Measurements from ENCODE around the gene DPPA3. TPM values are rescaled to one million over a fixed set of nuclear protein-coding genes. Genes with fewer than 3 reads are reported as not detected.
"Not testable (repeated sequence)": the region's sequence is repeated elsewhere in the genome, so short reads cannot be mapped to it uniquely, and the experiment has no call there.

Gene DPPA3
- total RNA-seq = not detected in 2 replicates

GRCh38 chr12:7711133-7711532 lies at the start of gene DPPA3:
Gene DPPA3 (plus strand): TSS chr12:7711433. CDS start chr12:7711571, 138 bp downstream.
- no peak for DNase-seq (ENCODE audit: low read depth in 2 of 2)

GRCh38 chr12:7661741-7662140 lies 49.5 kb upstream of the DPPA3 start:
- DNase-seq (ENCODE audit: low read depth in 2 of 2) = no peak

- no peak for DNase-seq (ENCODE audit: low read depth in 2 of 2)
Measured at GRCh38 chr12:7666595-7666994, 44.6 kb upstream of the DPPA3 start.

- DNase-seq (ENCODE audit: low read depth in 2 of 2) = peak in 1 of 2 donors; percentile 9
Measured at GRCh38 chr12:7667125-7667524, 44.1 kb upstream of the DPPA3 start.

DNA sequence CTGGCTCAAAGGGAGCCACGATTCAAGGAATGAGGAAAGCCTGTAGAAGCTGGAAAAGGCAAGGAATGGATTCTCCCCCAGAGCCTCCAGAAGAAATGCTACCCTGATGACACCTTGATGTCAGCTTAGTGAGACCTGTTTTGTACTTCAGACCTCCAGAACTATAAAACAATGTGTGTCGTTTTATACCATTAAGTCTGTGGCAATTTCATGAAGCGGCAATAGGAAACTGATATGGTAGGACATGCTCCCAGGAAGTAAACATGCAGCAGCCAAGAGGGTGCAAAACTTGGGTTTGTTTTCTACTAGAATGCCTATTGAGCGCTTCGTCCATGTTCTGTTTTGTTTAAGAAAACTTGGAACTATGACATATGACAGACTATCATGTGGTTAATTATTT lies 43.1 kb upstream of the DPPA3 start:
- DNase-seq (ENCODE audit: low read depth in 2 of 2) = no peak

DNA sequence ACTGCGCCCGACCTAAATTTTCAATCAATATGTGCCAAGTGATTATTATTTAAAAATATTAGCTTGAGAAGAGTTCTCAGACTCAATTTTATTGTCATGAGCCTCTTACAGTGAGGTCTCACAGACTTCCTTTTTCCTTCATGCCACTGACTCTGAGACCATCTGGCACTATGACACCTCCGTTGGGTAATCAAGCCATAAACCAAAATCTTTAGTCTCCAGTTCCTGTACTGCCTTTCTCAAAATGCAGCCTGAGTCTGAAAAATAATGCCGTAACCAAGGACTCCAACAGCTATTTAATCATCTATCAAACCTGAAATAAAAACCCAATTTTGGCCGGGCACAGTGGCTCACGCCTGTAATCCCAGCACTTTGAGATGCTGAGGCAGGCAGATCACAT lies 35.8 kb upstream of the DPPA3 start:
- not testable (repeated sequence) for DNase-seq (ENCODE audit: low read depth in 2 of 2)

DNA sequence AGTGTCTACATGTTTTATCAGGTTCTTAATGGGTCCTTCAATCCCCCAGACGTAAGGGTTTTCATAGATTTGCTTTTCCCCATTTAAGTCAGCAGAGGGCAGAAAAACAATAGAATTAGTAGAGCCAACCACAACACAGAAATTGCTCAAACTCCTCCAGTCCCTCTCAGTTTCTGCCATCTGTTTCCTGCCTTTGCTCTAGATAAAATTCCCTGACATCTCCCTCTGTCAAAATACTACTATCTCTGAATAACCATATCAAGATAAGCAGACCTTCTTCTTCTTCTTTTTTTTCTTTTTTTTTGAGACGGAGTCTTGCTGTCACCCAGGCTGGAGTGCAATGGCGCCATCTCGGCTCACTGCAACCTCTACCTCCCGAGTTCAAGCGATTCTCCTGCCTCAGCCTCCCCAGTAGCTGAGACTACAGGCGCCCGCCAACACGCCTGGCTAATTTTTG lies 33.8 kb upstream of the DPPA3 start:
- peak; percentile 81 to 90 for DNase-seq (ENCODE audit: low read depth in 2 of 2)

DNA sequence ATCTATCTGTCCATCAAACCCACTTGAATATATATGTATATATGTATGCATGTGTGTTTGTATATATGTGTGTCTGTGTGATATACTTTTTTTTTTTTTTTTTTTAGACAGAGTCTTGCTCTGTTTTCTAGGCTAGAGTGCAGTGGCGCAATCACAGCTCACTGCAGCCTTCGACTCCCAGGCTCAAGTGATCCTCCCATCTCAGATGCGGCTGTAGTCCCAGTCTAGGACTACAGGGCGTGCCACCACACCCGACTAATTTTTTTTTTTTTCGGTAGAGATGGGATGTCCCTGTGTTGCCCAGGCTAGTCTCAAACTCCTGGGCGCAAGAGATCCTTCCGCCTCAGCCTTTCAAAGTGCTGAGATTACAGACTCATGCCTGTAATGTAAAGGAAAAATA lies 32.5 kb upstream of the DPPA3 start:
- DNase-seq (ENCODE audit: low read depth in 2 of 2) = peak in 1 of 2 donors; percentile 20

DNA sequence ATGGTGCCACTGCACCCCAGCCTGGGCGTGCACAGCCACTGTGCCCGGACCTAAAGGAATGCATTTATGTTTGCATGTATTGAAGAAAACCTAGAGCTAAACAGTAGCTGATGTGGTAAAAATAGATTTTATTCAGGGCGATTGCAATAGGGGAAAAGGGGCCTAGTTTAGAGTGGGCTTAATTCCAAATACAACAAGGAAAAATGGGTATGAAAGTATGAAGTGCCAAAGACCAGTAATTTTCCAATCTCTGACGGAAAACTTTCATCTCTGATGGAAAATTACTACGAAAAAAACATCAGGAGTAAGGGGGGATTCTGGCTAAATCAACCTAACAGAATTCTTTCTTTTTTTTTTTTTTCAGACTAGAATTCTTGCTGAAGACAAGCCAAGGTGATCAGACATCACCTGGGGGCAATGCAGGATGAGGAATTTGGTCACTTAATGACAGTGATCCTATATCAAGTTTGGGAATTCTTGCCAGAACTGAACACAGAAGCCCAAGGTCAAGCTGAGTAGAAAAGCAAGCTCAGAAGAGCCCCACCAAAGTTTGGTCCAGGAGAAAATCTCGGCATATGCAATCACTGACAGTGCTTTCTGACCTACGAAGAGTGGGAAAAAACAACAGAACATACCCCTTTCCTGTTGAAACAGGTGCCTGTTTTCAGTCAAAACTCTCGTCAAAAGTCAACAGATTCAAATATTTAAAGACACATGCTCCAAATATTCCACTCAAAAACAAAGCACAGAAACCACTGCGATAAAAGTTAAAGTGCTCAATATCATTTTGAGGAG lies 31.8 kb upstream of the DPPA3 start:
- DNase-seq (ENCODE audit: low read depth in 2 of 2) = peak; percentile 64 to 69

DNA sequence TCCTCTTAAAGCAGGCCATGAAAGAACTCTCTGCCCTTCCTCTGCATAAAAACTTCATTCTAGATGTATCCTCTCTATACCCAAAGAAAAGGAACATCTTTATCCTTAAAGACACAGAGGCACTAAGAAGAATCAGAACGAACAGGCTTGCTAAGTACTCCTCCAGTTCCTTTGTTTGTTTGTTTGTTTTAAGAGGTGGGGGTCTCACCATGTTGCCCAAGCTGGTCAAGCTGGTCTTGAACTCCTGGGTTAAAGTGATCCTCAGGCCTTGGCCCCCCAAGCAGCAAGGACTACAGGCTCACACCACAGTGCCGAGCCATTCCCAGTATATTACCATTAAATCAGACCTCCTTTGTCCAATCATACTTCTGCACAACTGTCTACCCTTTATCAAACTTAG lies 29.7 kb upstream of the DPPA3 start:
- no peak for DNase-seq (ENCODE audit: low read depth in 2 of 2)

- no peak for DNase-seq (ENCODE audit: low read depth in 2 of 2)
Measured at GRCh38 chr12:7693793-7694192, 17.4 kb upstream of the DPPA3 start.

DNA sequence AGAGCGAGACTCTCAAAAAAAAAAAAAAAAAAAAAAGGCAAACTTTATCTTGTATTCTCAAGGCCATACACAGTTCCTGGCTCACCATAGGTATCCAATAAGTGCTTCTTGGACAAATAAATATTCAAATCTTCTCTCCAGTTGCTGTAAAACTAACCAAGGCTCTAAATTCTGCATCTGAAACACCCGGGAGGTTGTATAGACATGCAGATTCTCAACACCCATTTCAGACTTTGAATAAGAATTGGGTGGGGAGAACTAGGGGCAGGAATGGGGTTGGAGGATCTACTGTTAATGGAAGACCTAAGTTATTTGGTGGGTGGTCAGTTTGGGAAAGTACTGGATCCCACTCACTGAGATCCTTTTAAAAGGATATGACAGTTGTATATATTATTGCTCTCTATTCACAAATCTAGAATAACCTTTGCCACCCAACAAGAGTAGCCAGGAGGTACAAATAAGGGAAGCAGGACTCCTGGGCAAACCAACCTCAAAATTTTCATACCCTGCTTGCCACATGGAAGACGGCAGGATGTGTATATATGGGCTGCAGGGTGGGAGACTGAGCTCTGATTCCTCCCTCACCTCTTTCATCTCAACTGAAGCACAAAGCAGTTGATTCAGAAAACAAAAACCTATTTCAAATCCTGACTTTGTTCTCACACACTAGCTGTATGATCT lies 16.5 kb upstream of the DPPA3 start:
- no peak for DNase-seq (ENCODE audit: low read depth in 2 of 2)

GRCh38 chr12:7695237-7695560 lies 16.0 kb upstream of the DPPA3 start:
- peak in 1 of 2 donors; percentile 86 for DNase-seq (ENCODE audit: low read depth in 2 of 2)

GRCh38 chr12:7695566-7696197 lies 15.6 kb upstream of the DPPA3 start, which contains the start of gene GDF3:
Gene GDF3 (minus strand): TSS chr12:7695775. CDS start chr12:7695728, 47 bp downstream.
- peak in 1 of 2 donors; percentile 81 for DNase-seq (ENCODE audit: low read depth in 2 of 2)

DNA sequence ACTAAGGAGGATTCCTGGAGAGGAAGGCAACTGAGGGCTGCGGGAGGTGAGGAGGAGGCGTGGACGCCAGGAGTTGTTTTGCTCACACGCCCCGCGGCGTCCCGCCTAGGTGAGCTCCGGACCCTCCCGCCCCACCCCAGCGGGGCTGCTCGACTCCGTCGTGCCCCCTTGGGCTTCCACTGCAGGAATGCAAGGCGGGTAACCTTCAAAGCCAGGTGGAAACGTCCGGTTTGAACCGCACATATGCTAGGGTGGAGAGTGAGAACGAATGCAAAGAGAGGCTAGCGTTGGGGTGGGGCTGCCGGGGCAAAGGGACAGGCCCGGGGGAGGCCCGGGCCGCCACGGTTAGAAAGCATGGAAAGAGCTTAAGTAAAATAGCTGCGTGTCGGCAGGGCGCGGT lies 5.4 kb upstream of the DPPA3 start:
- DNase-seq (ENCODE audit: low read depth in 2 of 2) = no peak

DNA sequence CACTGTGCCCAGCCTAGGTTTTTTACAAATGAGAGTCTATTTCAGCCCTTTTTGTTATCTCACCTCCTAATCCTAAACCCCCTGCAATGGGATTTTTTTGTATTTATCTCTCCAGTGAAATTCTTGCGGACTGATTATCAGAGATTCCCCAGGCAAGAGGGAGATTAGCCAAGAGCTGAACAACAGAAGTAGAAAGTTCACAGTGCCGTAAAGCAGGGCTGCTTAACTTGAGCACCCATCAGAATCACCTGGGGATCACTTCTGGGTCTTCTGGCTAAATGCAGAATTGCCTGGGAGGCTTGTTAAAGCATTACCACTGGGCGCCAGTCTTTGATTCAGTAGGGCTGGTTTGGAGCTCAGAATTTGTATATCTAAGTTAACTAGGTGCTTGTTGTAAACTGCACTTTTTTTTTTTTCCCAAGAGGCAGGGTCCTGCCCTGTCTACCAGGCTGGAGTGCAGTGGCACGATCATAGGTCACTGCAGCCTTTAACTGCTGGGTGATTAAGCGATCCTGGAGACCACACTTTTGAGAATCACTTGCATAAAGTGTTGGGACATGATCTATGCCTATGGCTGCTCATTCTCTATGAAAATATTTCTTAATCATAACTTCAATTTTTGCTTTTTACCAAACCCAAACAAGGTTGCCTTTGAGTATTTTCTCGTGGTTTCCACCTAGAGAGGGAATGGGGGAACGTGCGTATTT lies 1.1 kb upstream of the DPPA3 start:
- no peak for DNase-seq (ENCODE audit: low read depth in 2 of 2)

GRCh38 chr12:7712841-7713442 lies 1.7 kb downstream of the DPPA3 start:
- DNase-seq (ENCODE audit: low read depth in 2 of 2) = no peak

- DNase-seq (ENCODE audit: low read depth in 2 of 2) = peak in 1 of 2 donors; percentile 5
Measured at GRCh38 chr12:7716381-7716780, 5.1 kb downstream of the DPPA3 start.

- DNase-seq (ENCODE audit: low read depth in 2 of 2) = no peak
Measured at GRCh38 chr12:7719946-7720730, 8.9 kb downstream of the DPPA3 start.

GRCh38 chr12:7723926-7724325 lies 12.7 kb downstream of the DPPA3 start:
- DNase-seq (ENCODE audit: low read depth in 2 of 2) = no peak

- DNase-seq (ENCODE audit: low read depth in 2 of 2) = no peak
Measured at GRCh38 chr12:7729746-7730145, 18.5 kb downstream of the DPPA3 start.

Data from dermis microvascular lymphatic vessel endothelial cell (primary cell).